Endometrial microvascular endothelial cells (primary cell): Measurements from ENCODE around the gene ODF2L. TPM values are rescaled to one million over a fixed set of nuclear protein-coding genes. Genes with fewer than 3 reads are reported as not detected.

Source experiments
- in situ Hi-C: cut with HindIII; loops from 2 replicates; pipeline ENCODE4 v1.10.0; 2017; ENCODE audit warnings: low sequenced_read_pairs, low pct_unique_long_range_greater_than_20kb; ENCODE audit errors: inconsistent ontology term
- total RNA-seq: library from RNA; depleted of rRNA; stranded (reverse); fragments of >200 nt; gene quantifications from one replicate; pipeline ENCODE4 v1.2.3, GENCODE V29; 2015; ENCODE audit errors: inconsistent ontology term

ODF2L gene, protein sequence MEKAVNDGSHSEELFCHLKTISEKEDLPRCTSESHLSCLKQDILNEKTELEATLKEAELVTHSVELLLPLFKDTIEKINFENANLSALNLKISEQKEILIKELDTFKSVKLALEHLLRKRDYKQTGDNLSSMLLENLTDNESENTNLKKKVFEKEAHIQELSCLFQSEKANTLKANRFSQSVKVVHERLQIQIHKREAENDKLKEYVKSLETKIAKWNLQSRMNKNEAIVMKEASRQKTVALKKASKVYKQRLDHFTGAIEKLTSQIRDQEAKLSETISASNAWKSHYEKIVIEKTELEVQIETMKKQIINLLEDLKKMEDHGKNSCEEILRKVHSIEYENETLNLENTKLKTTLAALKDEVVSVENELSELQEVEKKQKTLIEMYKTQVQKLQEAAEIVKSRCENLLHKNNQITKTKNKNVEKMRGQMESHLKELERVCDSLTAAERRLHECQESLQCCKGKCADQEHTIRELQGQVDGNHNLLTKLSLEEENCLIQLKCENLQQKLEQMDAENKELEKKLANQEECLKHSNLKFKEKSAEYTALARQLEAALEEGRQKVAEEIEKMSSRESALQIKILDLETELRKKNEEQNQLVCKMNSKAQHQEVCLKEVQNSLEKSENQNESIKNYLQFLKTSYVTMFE
- total RNA-seq, result 27.9 TPM

DNA sequence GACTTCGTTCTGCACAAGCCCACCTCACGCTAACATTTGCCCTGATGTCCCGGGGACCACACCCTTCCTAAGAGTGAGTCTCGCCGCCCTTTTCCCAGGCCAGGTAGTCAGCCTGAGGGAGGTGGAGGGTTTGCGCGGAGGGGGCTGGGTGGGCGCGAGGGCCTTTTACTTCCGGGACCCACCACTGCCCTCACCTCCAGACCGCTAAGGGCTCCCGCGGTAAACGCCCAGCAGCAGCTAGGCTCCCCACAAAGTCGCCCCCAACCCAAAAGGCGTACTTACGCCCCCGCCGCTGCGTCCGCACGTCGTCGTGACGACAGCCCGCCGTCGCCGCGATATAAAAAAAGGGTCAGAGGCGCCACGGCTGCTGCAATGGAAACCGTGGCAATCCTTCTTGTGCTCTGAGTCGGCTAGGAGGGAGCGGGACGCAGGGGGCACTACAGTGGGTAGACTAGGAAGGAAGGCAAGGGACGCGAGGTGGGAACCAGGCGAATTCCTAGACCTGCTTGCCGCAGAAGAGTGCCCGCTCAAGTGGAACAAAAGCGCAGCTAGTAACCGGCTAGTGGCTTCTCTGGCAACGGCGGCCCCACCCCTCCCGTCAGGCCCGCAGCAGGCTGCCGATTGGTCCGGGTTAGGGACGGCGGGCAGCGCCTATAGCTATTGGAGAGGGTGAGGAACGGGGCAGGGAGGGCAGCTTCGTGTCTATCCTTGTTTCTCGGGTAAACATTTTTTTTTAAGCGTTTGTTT is at the start of gene ODF2L:
ODF2L (minus strand) TSS at position 573 of the 747 bp plus-strand sequence. CDS start 9,296 bp downstream, outside the sequence.
- in situ Hi-C loops, result loop anchor here (25.0 kb wide), 1 partner anchor 316 kb away; the partner anchor contains the start of gene SH3GLB1

DNA sequence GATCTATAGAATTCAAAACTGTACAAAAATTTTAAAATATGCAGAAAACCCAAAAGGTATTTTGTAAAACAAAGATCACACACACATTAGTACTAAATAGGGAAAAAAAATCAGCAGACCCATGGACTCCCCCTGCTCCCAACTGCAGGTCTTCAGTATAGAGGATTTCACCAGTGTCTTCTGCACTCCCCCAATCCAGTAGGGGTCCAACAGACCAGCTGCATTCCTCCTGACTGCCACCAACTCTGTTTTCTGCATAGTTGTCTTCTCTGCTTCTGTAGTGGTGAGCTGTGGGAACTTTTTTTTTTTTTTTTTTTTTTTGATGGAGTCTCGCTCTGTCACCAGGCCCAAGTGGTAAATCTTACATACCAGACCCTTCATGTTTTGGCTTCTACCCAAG is 49.8 kb upstream of the ODF2L start:
- in situ Hi-C loops, result no loop called here

DNA sequence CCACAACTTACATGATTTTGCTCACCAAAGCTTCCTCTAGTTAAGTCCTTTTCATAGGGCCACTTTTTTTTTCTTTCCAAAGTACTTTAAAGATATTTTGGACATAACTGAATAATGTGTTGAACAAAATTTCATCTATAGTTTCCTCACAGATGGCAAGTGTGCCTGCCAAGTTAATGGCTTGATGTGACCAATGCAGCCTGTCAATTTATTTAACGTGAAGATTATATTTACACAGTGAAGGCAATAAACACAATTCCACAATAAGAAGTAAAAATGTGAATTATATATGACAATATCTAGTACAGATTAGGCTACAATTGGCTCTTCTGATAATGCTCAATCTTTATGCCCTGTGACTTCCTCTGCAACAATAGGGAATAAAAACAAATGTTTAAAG is 45.9 kb upstream of the ODF2L start:
- in situ Hi-C loops, result no loop called here

DNA sequence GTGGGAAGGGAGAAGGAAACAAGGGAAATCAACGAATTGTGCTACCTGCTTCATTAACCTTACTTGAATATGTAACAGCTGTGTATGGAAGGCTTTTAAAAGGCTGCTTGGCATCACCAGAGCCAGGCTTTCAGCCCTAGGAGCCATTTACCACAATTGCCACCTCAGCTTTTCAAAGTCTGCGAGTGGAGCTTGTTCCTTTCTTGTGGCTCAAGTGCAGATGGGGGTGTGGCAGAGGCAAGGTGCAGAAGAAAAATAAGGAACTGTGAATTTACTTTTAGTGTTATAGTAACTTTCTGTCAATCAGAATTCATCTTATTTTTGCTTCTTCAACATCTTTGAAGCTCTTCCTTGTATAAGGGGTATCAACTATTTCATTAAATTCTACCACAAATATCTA is 45.5 kb upstream of the ODF2L start:
- in situ Hi-C loops, result no loop called here

DNA sequence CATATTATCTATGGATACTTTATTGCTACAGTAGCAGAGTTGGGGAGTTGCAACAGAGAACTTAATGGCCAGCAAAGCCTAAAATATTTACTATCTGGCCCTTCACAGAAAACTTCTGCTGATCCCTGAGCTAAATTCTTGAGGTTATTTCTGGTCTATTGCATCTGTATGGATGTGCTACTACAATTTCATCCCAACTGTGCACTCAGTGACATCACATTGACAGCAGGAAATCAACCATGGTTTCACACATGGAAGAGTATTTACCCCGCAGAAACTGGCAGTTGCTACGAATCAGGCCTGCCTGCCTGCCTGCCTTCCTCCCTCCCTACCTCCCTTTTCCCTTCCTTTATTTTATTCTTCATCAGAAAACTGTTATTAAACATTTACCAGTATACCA is 39.9 kb upstream of the ODF2L start:
- in situ Hi-C loops, result no loop called here

DNA sequence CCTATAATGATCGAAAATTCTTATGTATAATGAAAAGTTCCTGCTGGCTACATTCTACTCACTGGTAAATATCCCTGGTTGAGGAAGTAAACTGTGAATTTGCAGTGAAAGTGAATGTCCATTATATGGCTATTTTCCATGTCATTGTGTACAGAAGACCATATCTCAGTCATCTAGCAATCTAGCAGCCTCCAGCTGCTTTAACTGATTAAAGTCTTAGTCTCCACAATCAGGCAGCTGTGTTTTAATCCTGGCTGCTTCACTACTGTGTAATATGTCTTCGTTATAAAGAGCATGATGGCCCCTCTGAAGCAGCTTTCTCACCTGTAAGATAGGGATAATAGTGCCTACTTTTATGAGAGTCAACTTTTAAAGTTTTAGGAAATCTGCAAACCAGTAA is 39.2 kb upstream of the ODF2L start:
- in situ Hi-C loops, result no loop called here

DNA sequence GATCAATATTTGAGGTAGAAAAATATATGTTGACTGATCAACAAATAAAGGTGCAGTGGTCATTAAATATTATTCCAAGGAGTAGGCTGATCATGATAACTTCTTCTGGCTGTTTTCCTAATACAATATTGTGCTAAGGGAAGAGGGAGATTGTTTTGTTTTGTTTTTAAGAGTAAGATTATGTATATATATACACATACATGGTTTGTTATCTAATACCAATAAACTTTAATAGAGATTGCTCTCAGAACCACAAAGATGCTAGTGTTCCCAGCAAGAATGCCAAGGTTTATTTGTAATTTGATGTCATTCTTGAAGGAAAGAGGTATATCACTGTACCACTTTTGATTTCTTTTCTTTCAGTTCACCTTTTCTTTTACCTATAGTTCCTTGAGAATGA is 37.9 kb upstream of the ODF2L start:
- in situ Hi-C loops, result no loop called here

DNA sequence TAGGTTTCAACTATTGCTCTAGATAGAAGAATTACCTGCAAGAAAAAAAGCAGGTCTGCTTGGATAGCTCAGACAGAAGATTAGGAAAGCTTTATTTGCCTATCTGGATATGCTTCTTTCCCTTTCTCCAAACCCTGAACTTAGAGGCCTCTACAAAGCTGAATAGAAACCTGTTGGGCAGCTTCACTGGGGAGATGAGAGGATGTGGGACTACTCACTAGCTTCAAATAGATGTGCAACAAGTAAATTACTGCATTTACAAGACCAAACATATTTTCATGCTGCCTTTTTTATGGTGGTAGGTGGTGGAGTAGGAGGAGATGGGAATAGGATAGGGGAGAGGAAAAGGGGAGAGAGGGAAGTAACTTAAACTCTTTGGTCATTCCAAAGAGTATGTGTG is 34.3 kb upstream of the ODF2L start:
- in situ Hi-C loops, result no loop called here

DNA sequence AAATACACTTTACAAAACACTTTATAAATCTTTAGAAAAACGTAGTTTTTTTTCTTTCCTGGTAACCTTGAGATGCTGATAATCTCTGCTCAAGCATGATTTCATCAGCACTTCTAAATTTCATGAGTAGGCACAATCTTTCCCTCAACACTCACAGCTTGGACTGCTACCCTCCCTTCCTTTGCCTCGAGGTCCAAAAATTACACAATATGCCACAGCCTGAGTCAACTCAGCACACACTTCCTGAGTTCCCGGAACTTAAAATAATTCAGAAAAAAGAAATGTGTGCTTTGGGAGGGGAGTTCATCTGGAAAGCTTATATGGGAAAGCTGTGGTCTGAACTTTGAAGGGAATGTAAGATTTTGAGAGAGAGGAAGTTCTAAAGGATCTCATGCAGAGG is 33.7 kb upstream of the ODF2L start:
- in situ Hi-C loops, result no loop called here

DNA sequence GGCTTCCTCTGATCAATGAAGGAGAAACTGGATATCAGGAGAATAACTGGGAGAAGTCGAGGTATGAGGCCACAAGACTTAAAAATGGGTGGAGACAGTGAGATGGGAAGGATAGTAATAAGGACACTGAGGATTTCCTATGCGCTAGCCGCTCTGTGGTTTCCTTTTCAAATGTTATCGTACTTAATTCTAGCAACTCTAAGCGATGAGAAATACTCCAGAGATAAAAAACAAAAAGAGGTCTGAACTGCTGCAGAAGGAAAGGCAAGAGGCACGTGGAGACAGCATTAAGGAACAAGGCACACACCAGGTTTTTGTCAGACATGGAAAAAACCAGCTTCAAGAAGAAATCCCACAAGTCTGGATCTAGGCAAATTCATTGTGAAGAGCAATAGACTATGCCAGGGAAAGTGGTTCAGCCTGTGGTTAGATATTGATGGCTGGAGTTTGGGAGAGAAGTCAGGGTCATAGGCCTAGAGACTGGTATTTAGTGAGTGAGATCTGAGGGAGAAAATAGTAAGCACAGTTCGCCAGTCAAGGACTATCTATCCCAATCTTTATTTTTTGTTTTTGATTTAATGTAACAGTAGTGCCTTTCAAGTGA is 33.1 kb upstream of the ODF2L start:
- in situ Hi-C loops, result no loop called here

DNA sequence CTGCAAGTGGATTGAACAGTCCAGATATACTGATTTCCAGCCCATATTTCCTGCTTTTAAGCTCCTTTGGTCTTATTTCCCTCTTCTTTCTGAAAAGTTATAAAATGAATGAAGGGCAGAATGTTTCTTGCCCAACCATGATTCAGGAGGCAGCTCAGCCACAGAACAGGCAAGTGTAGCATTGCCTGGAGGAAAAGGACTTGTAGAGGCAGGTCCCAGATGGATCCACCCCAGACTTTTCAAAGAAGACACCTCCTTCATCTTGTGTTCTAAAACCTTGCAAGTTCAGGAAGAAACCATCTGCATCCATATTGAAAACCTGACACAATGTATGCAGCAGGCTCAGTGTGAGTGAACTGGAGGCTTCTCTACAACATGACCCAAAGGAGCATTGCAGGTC is 27.8 kb upstream of the ODF2L start, which contains the start of gene CLCA2:
CLCA2 (plus strand) TSS at position 299 of the 400 bp plus-strand sequence; CDS start at position 376, 77 bp downstream.
- in situ Hi-C loops, result no loop called here

DNA sequence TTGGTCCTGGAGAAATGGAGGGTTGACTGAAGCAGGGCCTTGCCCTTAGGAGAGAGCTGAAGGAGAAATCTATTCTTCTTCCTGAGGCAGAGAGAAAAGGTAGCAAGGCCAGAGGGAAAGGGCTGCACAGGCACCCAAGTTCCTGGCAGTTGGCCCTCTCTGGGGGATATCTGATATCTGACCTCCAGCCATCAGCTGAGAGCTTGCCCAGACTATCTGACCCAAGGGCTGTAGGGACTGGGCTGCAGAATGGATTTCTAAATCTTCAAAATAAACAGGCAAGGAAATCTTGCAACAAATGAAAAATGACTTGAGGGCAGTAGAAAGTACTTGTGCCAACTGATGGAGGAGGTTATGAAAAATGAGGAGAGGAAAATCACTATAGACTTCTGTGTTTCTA is 27.4 kb upstream of the ODF2L start:
- in situ Hi-C loops, result no loop called here

DNA sequence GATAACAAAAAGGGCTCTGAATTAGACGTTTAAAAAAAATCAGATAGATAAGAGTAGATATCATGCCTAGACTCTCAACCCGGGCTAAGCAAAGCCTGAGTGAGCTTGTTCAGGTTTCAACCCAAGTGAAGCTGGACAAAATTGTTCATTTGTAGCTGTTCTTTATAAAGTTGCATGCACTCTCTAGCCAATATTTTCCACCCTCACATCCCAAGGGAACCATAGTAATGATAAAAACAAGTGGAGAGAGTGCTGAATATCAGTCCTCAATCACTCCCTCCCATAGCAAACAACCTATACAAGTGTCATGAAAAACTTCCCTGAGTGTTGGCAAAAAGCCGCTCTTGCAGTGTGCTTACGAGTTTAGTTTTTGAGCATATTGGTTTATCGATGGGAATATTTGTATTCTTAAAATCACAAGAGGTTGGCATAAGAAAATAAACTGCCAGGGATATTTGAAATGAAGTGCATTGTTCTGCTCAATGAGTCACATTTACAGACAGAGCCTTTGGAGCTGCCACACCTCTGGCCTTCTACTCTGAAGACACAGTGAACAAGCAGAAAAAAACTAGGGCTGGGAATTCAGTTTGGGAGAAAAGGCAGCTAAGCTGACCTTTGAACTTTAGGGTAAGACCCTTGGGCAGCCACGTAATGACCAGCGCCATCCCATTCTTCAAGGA is 25.6 kb upstream of the ODF2L start:
- in situ Hi-C loops, result no loop called here

DNA sequence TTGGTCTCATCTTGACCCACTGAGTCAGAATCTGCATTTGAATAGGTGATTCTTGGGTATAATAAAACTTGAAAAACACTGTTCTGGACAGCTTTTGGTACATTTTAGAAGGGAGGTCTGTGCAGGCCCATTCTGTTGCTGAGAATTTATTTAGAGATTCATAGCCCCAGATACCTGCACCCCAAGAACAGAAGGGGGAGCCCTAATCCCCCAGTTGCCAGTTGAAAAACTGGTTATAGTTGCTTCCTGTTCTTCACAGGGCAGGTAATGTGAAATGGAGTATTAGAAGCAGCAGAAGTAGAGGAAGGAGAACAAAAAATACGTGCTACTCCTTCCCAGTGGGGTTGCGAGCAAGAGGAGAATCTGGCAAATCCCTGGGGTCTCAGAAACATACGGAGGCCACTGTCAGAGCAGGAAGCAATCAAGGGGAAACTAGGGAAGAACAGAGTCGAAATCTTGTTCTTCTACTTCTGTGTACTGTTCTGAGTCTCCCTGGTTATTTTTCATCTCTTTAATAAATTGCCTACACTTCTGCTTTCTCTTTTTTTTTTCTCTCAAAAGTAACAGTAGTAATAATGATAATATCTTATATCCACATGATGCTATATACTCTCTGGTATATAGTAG is 23.3 kb upstream of the ODF2L start:
- in situ Hi-C loops, result no loop called here

DNA sequence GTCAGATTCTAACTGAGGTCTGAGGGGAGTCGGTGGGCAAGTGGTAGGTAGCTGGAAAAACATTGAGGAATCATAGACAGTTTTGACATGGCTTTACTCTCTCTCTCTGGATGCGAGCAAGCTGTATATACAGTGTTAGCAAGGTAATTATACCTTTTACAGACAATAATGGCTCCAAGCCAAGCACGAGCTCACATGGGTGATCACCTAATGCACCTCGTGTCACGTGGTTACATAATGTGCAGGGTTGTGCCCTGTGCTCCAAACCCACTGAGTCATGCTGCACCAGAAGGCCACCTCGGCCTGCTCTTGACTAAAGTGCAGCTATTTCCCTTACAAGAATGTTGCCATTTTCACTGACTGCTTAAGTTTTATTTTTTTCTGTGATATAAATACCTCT is 20.2 kb upstream of the ODF2L start:
- in situ Hi-C loops, result no loop called here

DNA sequence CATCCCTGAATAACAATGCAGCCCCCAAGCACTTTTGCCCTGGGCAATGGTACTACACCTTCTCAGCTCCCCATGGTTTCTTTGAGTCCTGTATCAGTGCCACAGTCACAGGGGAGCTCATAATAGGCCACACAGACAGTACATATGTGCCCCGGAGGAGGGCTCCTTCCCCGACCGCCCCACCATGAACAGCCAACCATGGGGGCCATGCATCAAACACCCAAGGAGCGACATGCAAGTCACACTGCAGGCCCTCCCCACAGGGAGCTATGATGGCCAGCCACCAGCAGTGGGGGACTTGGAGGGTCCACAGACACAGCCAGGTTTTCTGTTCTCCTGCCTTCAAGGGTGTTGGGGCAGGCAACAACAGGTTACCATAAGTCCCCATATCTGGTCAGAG is 14.8 kb upstream of the ODF2L start:
- in situ Hi-C loops, result no loop called here

DNA sequence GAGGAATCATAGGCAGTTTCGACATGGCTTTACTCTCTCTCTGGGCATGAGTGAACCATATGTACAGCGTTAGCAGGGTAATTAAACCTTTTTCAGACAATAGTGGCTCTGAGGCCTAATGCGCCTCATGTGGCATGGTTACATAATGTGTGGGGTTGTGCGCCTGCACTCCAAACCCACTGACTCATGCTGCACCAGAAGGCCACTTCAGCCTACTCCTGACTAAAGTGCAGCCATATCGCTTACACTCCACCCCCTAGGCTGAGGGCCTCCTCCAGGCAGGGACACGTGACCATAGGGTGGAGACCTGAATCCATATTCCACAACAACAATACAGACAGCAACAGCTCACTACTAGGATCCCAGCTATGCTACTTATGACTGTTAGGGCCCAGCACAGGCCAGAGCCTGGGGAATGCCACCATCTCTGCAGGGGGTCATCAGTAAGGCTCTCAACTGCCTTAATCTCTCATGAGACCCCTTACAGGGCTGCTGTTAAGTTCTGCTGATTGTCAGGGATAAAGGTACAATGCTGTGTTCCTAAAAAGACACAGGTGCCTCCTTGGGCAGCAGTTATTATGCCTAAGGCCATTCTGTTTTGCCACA is 13.4 kb upstream of the ODF2L start:
- in situ Hi-C loops, result no loop called here

DNA sequence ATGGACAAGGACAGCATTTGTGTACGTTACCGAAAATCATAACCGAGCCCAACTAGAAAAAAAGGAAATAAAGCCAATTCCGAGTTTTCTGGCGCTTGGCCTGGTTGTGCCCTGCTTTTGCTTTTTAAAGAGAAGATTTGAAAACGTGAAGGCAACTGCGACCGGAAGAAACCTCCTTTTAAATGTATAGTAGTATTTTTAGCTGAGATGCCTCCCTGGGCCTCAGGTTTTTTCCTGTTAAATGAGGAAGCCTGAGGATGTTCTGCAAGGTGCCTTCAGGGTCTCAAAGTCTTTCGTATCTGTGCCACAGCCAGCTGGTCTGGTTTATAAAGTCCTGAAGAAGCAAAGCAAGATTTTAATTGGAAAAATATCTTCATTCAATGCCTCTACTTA is 371 bp upstream of the ODF2L start:
- in situ Hi-C loops, result loop anchor here (25.0 kb wide), 1 partner anchor 316 kb away; the partner anchor contains the start of gene SH3GLB1
